Suppressor macrophage (primary cell): ENCODE data around the gene GPR34.

ENCODE experiments used
- DNase-seq, 4 experiments: peaks; one replicate each; pipeline ENCODE4 v3.0.0-alpha.2; 2020 to 2022

GPR34 gene

DNA sequence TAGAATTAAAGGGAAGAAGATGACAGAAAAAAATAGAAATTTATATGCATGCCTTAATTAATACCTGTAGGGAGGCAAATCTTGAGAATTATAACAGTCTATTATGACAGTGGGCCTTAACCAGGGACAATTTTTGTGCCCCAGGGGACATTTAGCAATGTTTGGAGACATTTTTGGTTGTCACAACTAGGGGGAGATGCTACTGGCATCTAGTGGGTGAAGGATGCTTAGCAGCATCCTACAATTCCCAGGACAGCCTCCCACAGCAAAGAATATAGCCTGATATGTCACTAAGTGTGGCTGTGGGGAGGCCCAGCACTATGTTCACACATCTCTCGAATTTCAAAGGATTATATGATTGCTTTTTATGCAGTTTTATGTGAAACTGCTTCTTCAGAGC, 45.8 kb downstream of the GPR34 start:
- peak; percentile 17 to 35 (median 28) for DNase-seq

GRCh38 chrX:41737065-41737464, 48.3 kb downstream of the GPR34 start:
- no peak for DNase-seq

DNA sequence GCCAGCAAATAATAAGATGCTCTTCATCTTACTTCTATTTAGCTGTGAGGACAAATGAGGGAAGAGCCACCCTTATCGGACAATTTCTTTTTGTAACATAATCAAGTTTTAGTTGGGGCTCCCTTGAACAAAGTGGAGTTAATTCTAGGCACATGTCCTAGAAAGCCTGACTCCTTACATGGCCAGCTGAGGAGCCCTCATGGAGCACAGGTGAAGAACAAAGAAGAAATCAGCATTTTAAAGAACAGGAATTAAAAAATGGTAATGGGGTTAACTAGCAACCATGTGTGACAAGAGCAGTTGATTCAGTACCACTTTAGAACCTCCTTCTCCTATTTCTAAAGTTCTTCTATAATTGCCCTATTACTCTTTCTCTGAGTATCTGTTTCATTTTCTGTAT, 51.1 kb downstream of the GPR34 start:
- DNase-seq = no peak
